Endothelial cell of umbilical vein (primary cell): ENCODE data around the gene HUNK. TPM values are rescaled to one million over a fixed set of nuclear protein-coding genes. Genes with fewer than 3 reads are reported as not detected.

ENCODE experiments used
- BruUV-seq: library from RNA; stranded (reverse); fragments of 400-500 nt; replicated peaks from 2 replicates; lab custom pipeline; 2021; lab: Mats Ljungman, UMichigan
- CTCF ChIA-PET: fragments of 300-600, 350-600 bp; sonication (Branson Sonifier 250); formaldehyde crosslinking; loops from one replicate; lab custom pipeline; 2021; ENCODE audit warnings: antibody characterized with exemption, inconsistent platforms; lab: Charles Lee
- POLR2A ChIA-PET: fragments of 300-600, 350-600 bp; sonication (Branson Sonifier 250); formaldehyde crosslinking; loops from one replicate; lab custom pipeline; 2021; ENCODE audit warnings: antibody characterized with exemption, inconsistent platforms; lab: Charles Lee
- DNase-seq: peaks from one replicate; pipeline ENCODE4 v3.0.0-alpha.2; 2011; ENCODE audit warnings: low read depth, low spot score
- FAIRE-seq: peaks from 2 replicates; lab custom pipeline; 2011; peaks lifted over from hg19 to GRCh38; lab: Jason Lieb, UNC
- H2AFZ ChIP-seq: 2 replicates; pipeline ENCODE4 v1.6.0; 2012; ENCODE audit warnings: low read depth, low read length, control low read depth, inconsistent platforms
- H3K27ac ChIP-seq: 2 replicates; pipeline ENCODE4 v1.5.1; 2011; ENCODE audit warnings: low read depth, mild to moderate bottlenecking, control low read depth, low read length, moderate library complexity; ENCODE audit not compliant: insufficient read depth
- H3K27me3 ChIP-seq, 2 experiments: 2 replicates each; pipeline versions ENCODE4 v1.6.0 to v1.6.1; 2011; ENCODE audit warnings: low read length in 2 of 2, mixed read lengths in 1 of 2; ENCODE audit not compliant: control insufficient read depth in 2 of 2, insufficient read depth in 2 of 2
- H3K36me3 ChIP-seq, 2 experiments: 2 replicates in 1 of 2; 3 replicates in 1 of 2; pipeline ENCODE4 v1.5.1; 2011; ENCODE audit warnings: low read length in 2 of 2, mild to moderate bottlenecking in 1 of 2, moderate library complexity in 1 of 2; ENCODE audit not compliant: control insufficient read depth in 2 of 2, insufficient read depth in 2 of 2; ENCODE audit errors: extremely low read depth in 1 of 2
- H3K4me1 ChIP-seq: 3 replicates; pipeline ENCODE4 v1.5.1; 2011; ENCODE audit warnings: mild to moderate bottlenecking, low read length; ENCODE audit not compliant: control insufficient read depth, insufficient read depth; ENCODE audit errors: extremely low read depth
- H3K4me2 ChIP-seq: 2 replicates; pipeline ENCODE4 v1.6.1; 2011; ENCODE audit warnings: low read length, control low read depth, mixed read lengths; ENCODE audit not compliant: insufficient read depth
- H3K4me3 ChIP-seq, 3 experiments: fragments of 200-600 bp in 1 of 3; sonication (generic), shearing (Covaris generic) in 1 of 3; replicated peaks in 1 of 3; 2 replicates each; pipeline ENCODE4 v1.5.1; 2011 to 2016; ENCODE audit warnings: control low read depth in 3 of 3, low read length in 3 of 3, mild to moderate bottlenecking in 2 of 3, inconsistent platforms in 1 of 3, low read depth in 1 of 3, moderate library complexity in 1 of 3; ENCODE audit not compliant: insufficient read depth in 1 of 3
- H3K79me2 ChIP-seq: 2 replicates; pipeline ENCODE4 v1.6.0; 2012; ENCODE audit warnings: low read length, inconsistent platforms; ENCODE audit not compliant: control insufficient read depth, insufficient read depth
- H3K9ac ChIP-seq: replicated peaks from 2 replicates; pipeline ENCODE3; 2011; ENCODE audit warnings: low read length, control low read depth; ENCODE audit not compliant: insufficient read depth; ENCODE audit errors: extremely low read depth
- H3K9me1 ChIP-seq: replicated peaks from 3 replicates; pipeline ENCODE4 v1.6.0; 2011; ENCODE audit warnings: mild to moderate bottlenecking, low read length; ENCODE audit not compliant: control insufficient read depth, insufficient read depth; ENCODE audit errors: extremely low read depth
- H3K9me3 ChIP-seq: replicated peaks from 2 replicates; pipeline ENCODE4 v1.5.1; 2012; ENCODE audit warnings: low read length, inconsistent platforms; ENCODE audit not compliant: control insufficient read depth, insufficient read depth
- H4K20me1 ChIP-seq: replicated peaks from 2 replicates; pipeline ENCODE3; 2011; ENCODE audit warnings: mild to moderate bottlenecking, low read length; ENCODE audit not compliant: control insufficient read depth, insufficient read depth; ENCODE audit errors: extremely low read depth
- CTCF ChIP-seq, 2 donors: IDR thresholded peaks; 1 replicate in 1 of 2; 2 replicates in 1 of 2; pipeline ENCODE4 v1.5.1; 2011; ENCODE audit warnings: low read length in 2 of 2, mild to moderate bottlenecking in 2 of 2, moderate library complexity in 2 of 2, control low read depth in 1 of 2, inconsistent platforms in 1 of 2, low read depth in 1 of 2; ENCODE audit not compliant: insufficient read depth in 1 of 2; ENCODE audit errors: extremely low read depth in 1 of 2
- EZH2 ChIP-seq: IDR thresholded peaks from 2 replicates; pipeline ENCODE4 v1.6.1; 2012; ENCODE audit warnings: borderline replicate concordance, low read depth, mild to moderate bottlenecking, moderate library complexity, low read length, inconsistent platforms; ENCODE audit not compliant: severe bottlenecking
- FOS ChIP-seq: IDR thresholded peaks from 2 replicates; pipeline ENCODE4 v1.6.1; 2011; ENCODE audit warnings: mild to moderate bottlenecking, low read length, moderate library complexity, borderline replicate concordance; ENCODE audit not compliant: insufficient read depth
- GATA2 ChIP-seq: IDR thresholded peaks from 2 replicates; pipeline ENCODE4 v1.7.0; 2011; ENCODE audit warnings: low read depth, mild to moderate bottlenecking, moderate library complexity, mixed read lengths, low read length; ENCODE audit not compliant: insufficient read length, insufficient read depth
- JUN ChIP-seq: IDR thresholded peaks from 2 replicates; pipeline ENCODE4 v1.6.1; 2011; ENCODE audit warnings: borderline replicate concordance, low read depth; ENCODE audit not compliant: insufficient read length, insufficient read depth
- MAX ChIP-seq: IDR thresholded peaks from 2 replicates; pipeline ENCODE4 v1.6.1; 2011; ENCODE audit not compliant: insufficient read depth, insufficient read length
- MYC ChIP-seq: IDR thresholded peaks from one replicate; pipeline ENCODE4 v1.6.1; 2011; ENCODE audit warnings: mild to moderate bottlenecking, low read depth, low read length
- POLR2A ChIP-seq: IDR thresholded peaks from 2 replicates; pipeline ENCODE4 v1.6.1; 2012; ENCODE audit warnings: low read depth, mild to moderate bottlenecking, control low read depth, low read length
- POLR2AphosphoS5 ChIP-seq: IDR thresholded peaks from 2 replicates; pipeline ENCODE4 v1.6.1; 2012; ENCODE audit warnings: low read depth, mild to moderate bottlenecking, control low read depth, low read length, moderate library complexity; ENCODE audit not compliant: insufficient read depth
- dilution Hi-C: fragments of 300-500 bp; cut with MboI; formaldehyde crosslinking; loops from one replicate; pipeline ENCODE4 v1.15.0; 2019; ENCODE audit warnings: low sequenced_read_pairs; ENCODE audit not compliant: extremely low pct_ligation_motif_present
- intact Hi-C: fragments of 100-400 bp; cut with micrococcal nuclease; formaldehyde crosslinking; loops from one replicate; pipeline ENCODE4 v1.10.0; 2022
- polyA plus RNA-seq, 4 experiments: library from polyadenylated mRNA; depleted of rRNA in 3 of 4; stranded (reverse) in 3 of 4; unstranded in 1 of 4; fragments of >200 nt; gene quantifications; 2 replicates each; pipeline versions ENCODE4 v1.2.1 to v1.2.3, GENCODE V29; 2011 to 2012; ENCODE audit warnings: missing spikeins in 1 of 4
- total RNA-seq: library from RNA; stranded (reverse); gene quantifications from 2 replicates; pipeline ENCODE4 v1.2.3, GENCODE V29; 2021

The HUNK gene
- total and polyA plus RNA-seq, 2 donors (not counting 3 experiments of a cell fraction or from before 2014, with no cell fraction given) = not detected

- H3K27ac ChIP-seq = no peak overlapping the region
- H3K36me3 ChIP-seq = no peaks in the 10 kb centered on the region
- no peak overlapping the region for H3K4me2 ChIP-seq
- POLR2A ChIA-PET = no interaction called here
- H3K9me1 ChIP-seq = no peaks in the 10 kb centered on the region
- no peaks in the 10 kb centered on the region for H3K4me1 ChIP-seq
- H3K79me2 ChIP-seq = no peaks in the 10 kb centered on the region
- no peaks in the 10 kb centered on the region for H3K9me3 ChIP-seq
- no peak for TF ChIP-seq FOS
- TF ChIP-seq EZH2 = no peak
- no peak for TF ChIP-seq MYC
- no peak for TF ChIP-seq POLR2AphosphoS5
- no peak for TF ChIP-seq JUN
- no peak for TF ChIP-seq MAX
- TF ChIP-seq GATA2 = no peak
- TF ChIP-seq CTCF (IDR thresholded peaks at IDR 0.05; ENCODE audit: extremely low read depth in 1 of 2, insufficient read depth in 1 of 2, low read depth in 1 of 2, low read length in 2 of 2) = no peak
- TF ChIP-seq POLR2A = no peak
- H3K27me3 ChIP-seq = no peaks in the 10 kb centered on the region
- no TSS peak for BruUV-seq
- no peaks in the 10 kb centered on the region for H4K20me1 ChIP-seq
- CTCF ChIA-PET = no interaction called here
- dilution Hi-C loops = no loop called here
- no peak for DNase-seq
- no peak overlapping the region for H3K9ac ChIP-seq
- no peak for FAIRE-seq
- intact Hi-C loops = no loop called here
- H3K4me3 ChIP-seq = no peak overlapping the region
- no peak overlapping the region for H2AFZ ChIP-seq
Measured at GRCh38 chr21:31997191-31997590, 124.4 kb downstream of the HUNK start.
